GM23248 (cell line): ENCODE data around the gene OCSTAMP. TPM values are rescaled to one million over a fixed set of nuclear protein-coding genes. Genes with fewer than 3 reads are reported as not detected.

ENCODE experiments used
- DNase-seq: peaks from one replicate; pipeline ENCODE4 v3.0.0-alpha.2; 2015
- H2AFZ ChIP-seq: fragments of 200-600 bp; sonication (generic); 2 replicates; pipeline ENCODE4 v1.6.1; 2016; ENCODE audit warnings: antibody characterized with exemption
- H3F3A ChIP-seq: fragments of 200-600 bp; sonication (generic); 2 replicates; pipeline ENCODE4 v1.6.1; 2016; ENCODE audit warnings: mild to moderate bottlenecking, antibody characterized with exemption, mixed run types; ENCODE audit not compliant: insufficient read depth
- H3K27ac ChIP-seq: fragments of 200-600 bp; sonication (generic); 2 replicates; pipeline ENCODE4 v1.5.1; 2016; ENCODE audit warnings: mild to moderate bottlenecking
- H3K27me3 ChIP-seq: fragments of 200-600 bp; sonication (generic); replicated peaks from 2 replicates; pipeline ENCODE4 v1.6.1; 2016; ENCODE audit warnings: mild to moderate bottlenecking; ENCODE audit not compliant: insufficient read depth
- H3K36me3 ChIP-seq: fragments of 200-600 bp; sonication (generic); 2 replicates; pipeline ENCODE4 v1.6.1; 2016; ENCODE audit warnings: low read depth, mild to moderate bottlenecking
- H3K4me1 ChIP-seq: fragments of 200-600 bp; sonication (generic); 2 replicates; pipeline ENCODE4 v1.6.1; 2016; ENCODE audit warnings: mild to moderate bottlenecking; ENCODE audit not compliant: insufficient read depth
- H3K4me2 ChIP-seq: fragments of 200-600 bp; sonication (generic); one replicate; pipeline ENCODE4 v1.6.1; 2016; ENCODE audit warnings: mild to moderate bottlenecking; ENCODE audit not compliant: unreplicated experiment
- H3K4me3 ChIP-seq: fragments of 200-600 bp; sonication (generic); 2 replicates; pipeline ENCODE4 v1.5.1; 2016; ENCODE audit warnings: mild to moderate bottlenecking
- H3K79me2 ChIP-seq: fragments of 200-600 bp; sonication (generic); 2 replicates; pipeline ENCODE4 v1.6.1; 2016; ENCODE audit warnings: mild to moderate bottlenecking; ENCODE audit not compliant: insufficient read depth
- H3K9ac ChIP-seq: fragments of 200-600 bp; sonication (generic); 2 replicates; pipeline ENCODE4 v1.6.1; 2016; ENCODE audit warnings: mild to moderate bottlenecking
- H3K9me2 ChIP-seq: fragments of 200-600 bp; sonication (generic); 2 replicates; pipeline ENCODE4 v1.6.1; 2016; ENCODE audit warnings: mixed run types, mild to moderate bottlenecking, moderate library complexity; ENCODE audit not compliant: insufficient read depth
- H3K9me3 ChIP-seq: fragments of 200-600 bp; sonication (generic); one replicate; pipeline ENCODE4 v1.6.1; 2017; ENCODE audit warnings: low read depth
- H4K20me1 ChIP-seq: fragments of 200-600 bp; sonication (generic); 2 replicates; pipeline ENCODE4 v1.6.0; 2016; ENCODE audit not compliant: insufficient read depth
- EZH2 ChIP-seq: fragments of 200-600 bp; sonication (generic); IDR thresholded peaks from 2 replicates; pipeline ENCODE4 v1.6.1; 2018; ENCODE audit warnings: antibody characterized with exemption, mild to moderate bottlenecking; ENCODE audit not compliant: insufficient read depth, poor library complexity, severe bottlenecking
- EZH2phosphoT487 ChIP-seq: fragments of 200-600 bp; sonication (generic); IDR thresholded peaks from 2 replicates; pipeline ENCODE4 v1.6.1; 2018; ENCODE audit warnings: antibody characterized with exemption, moderate library complexity, mild to moderate bottlenecking, low read depth; ENCODE audit not compliant: insufficient read depth
- WGBS, 2 experiments: methylation state at CpG; one replicate each; pipeline ENCODE4 v1.1.6; 2015 to 2017; ENCODE audit warnings: low lambda C conversion rate in 2 of 2, low coverage in 1 of 2; ENCODE audit errors: missing lambda C conversion rate in 2 of 2; 5-methylcytosine and 5-hydroxymethylcytosine counted together
- in situ Hi-C: fragments of 300-500 bp; cut with MboI; formaldehyde crosslinking; loops from 2 replicates; pipeline ENCODE4 v1.15.0; 2020
- polyA plus RNA-seq: library from polyadenylated mRNA; unstranded; fragments of >200 nt; fragmentation: Nextera tagmentation; extraction: Ambion mirVana; gene quantifications from 2 replicates; pipeline ENCODE4 v1.2.1, GENCODE V29; 2016
- total RNA-seq: library from RNA; depleted of rRNA; stranded (reverse); fragments of >200 nt; shearing (Covaris generic); gene quantifications from 2 replicates; pipeline ENCODE4 v1.2.3, GENCODE V29; 2014

Gene OCSTAMP
- total and polyA plus RNA-seq, 2 experiments from 2014 or later = not detected

DNA sequence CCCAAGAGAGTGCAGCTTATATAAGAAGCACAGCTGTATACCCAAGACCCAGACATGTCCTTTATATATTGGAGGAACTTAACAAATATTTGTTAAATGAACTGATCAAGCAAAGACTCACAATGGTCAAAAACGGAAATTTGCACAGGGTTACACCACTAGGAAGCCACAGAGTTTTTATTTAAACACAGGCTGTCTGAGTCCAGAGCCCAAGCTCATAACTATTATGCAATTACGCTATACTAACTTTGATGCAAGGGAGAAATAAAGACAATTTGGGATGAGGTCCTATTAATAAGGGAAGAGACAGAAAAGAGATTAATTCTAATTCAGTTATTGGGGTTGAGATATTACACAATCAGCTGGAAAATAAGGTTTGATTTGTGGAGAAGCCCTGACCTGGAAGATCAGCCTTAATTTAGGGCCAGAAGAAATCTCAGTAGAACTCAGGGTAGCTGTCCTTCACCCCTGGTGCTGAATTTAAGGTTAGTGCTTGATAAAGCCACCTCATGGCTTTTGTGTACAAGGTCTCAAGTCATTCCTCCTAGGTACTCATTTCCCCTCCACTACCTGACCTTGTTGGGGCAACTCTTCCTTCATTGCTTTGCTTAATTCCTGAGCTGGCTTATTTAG is 26.6 kb downstream of the OCSTAMP start:
- Histone ChIP-seq H3F3A (no peaks in the 10 kb centered on the region), H3K36me3 (no peaks in the 10 kb centered on the region), H3K4me1 (no peaks in the 10 kb centered on the region), H2AFZ (no peak overlapping the region), H3K27ac (no peak overlapping the region), H3K4me3 (no peak overlapping the region), H3K79me2 (no peaks in the 10 kb centered on the region), H4K20me1 (no peaks in the 10 kb centered on the region), H3K27me3 (no peaks in the 10 kb centered on the region), H3K9me3 (no peaks in the 10 kb centered on the region), H3K9me2 (no peaks in the 10 kb centered on the region), H3K4me2 (no peak overlapping the region), H3K9ac (no peak overlapping the region)
- peak; percentile 30 for DNase-seq
- 47 to 49% methylated on average over 2 of the region's 2 CpGs for WGBS, 2 experiments
- in situ Hi-C loops = no loop called here
- TF ChIP-seq EZH2 = no peak
- TF ChIP-seq EZH2phosphoT487 = no peak

DNA sequence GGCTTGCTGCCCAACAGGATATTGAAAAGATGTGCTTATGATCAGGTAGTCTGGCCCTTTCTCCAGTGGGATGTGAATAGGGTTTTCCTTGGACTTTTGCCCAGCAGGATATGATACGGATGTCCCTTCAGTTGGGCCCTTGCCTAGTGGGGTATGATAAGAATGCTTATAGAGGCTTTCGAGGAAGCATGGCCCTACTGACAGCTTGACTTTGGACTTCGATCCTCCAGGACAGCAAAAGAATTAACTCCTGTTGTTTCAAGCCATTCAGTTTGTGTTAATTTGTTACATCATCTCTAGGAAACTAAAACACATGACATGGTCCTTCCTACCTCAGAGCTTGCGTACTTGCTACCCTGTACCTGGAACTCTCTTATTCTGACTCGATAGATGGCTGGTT is 27.3 kb downstream of the OCSTAMP start:
- no peaks in the 10 kb centered on the region for H3K9me2 ChIP-seq
- no peaks in the 10 kb centered on the region; the same call in 1 of the 2 replicates for H3K27me3 ChIP-seq
- no peaks in the 10 kb centered on the region for H4K20me1 ChIP-seq
- H3K9ac ChIP-seq = no peak overlapping the region
- no peak for TF ChIP-seq EZH2
- no peak for TF ChIP-seq EZH2phosphoT487
- H2AFZ ChIP-seq = no peak overlapping the region
- H3K79me2 ChIP-seq = no peaks in the 10 kb centered on the region
- no peaks in the 10 kb centered on the region for H3F3A ChIP-seq
- H3K27ac ChIP-seq = no peak overlapping the region
- no peak overlapping the region for H3K4me3 ChIP-seq
- no peak overlapping the region for H3K4me2 ChIP-seq
- in situ Hi-C loops = no loop called here
- H3K36me3 ChIP-seq = no peaks in the 10 kb centered on the region
- H3K9me3 ChIP-seq = no peaks in the 10 kb centered on the region
- 15 to 24% methylated on average over 5 of the region's 5 CpGs for WGBS, 2 experiments
- no peak for DNase-seq
- H3K4me1 ChIP-seq = no peaks in the 10 kb centered on the region

DNA sequence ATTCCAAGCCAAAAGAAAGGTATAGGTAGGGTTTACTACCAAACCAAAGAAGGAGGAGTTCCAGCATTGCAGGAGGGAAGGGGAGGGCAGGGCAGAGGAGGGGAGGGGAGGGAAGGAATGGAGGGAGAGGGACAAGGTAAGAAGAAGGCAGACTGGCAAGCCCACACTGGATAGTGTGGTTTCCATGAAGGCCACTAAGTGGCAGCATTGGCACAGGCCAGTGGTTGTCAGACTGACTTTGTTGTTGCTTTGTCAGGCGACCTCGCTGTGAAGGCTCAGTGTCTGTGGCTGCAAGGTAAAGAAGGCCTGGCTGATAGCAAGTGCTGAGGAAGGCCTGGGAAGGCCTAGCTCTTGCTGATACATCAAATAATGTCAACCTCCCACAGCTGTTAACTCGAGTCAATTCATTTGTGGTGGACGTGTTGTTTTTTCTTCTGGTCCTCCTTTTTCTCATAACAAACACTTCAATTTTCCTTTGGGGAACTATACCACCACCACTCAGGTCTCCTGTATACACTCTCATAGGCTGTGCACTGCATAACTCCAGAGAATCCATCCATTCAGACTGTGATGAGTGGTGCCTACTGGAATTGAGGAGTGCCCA is 29.4 kb downstream of the OCSTAMP start:
- Histone ChIP-seq H3F3A (no peaks in the 10 kb centered on the region), H3K4me2 (no peak overlapping the region), H3K27me3 (no peaks in the 10 kb centered on the region; the same call in 1 of the 2 replicates), H3K27ac (no peak overlapping the region), H3K9ac (no peak overlapping the region), H2AFZ (no peak overlapping the region), H3K9me2 (no peaks in the 10 kb centered on the region), H4K20me1 (no peaks in the 10 kb centered on the region), H3K4me3 (no peak overlapping the region), H3K9me3 (no peaks in the 10 kb centered on the region), H3K4me1 (no peaks in the 10 kb centered on the region), H3K79me2 (no peaks in the 10 kb centered on the region), H3K36me3 (no peaks in the 10 kb centered on the region)
- TF ChIP-seq EZH2 = no peak
- no peak for TF ChIP-seq EZH2phosphoT487
- peak; percentile 75 for DNase-seq
- in situ Hi-C loops = no loop called here
- WGBS, 2 experiments = 7 to 15% methylated on average over 4 of the region's 4 CpGs

DNA sequence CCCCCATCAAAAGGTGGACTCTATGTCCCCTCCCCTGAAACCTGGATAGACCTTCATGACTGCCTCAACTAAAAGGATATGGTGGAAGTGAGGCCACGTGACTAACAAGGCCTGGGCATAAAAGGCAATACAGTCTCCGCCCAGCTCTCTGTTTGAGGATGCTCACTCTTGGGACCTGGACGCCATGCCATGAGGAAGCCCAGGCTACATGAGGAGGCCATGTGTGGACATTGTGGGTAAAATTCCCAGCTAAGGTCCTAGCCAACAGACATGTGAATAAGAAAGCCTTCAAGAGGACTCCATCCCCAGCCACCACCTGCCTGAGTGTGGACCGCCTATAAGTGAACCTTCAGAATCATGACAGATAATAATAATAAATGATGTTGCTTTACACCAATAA is 29.9 kb downstream of the OCSTAMP start:
- Histone ChIP-seq H3K9ac (no peak overlapping the region), H2AFZ (no peak overlapping the region), H3K4me3 (no peak overlapping the region), H3F3A (no peaks in the 10 kb centered on the region), H3K79me2 (no peaks in the 10 kb centered on the region), H3K4me1 (no peaks in the 10 kb centered on the region), H3K9me3 (no peaks in the 10 kb centered on the region), H3K9me2 (no peaks in the 10 kb centered on the region), H3K4me2 (no peak overlapping the region), H3K27me3 (no peaks in the 10 kb centered on the region; the same call in 1 of the 2 replicates), H3K27ac (no peak overlapping the region), H4K20me1 (no peaks in the 10 kb centered on the region), H3K36me3 (no peaks in the 10 kb centered on the region)
- WGBS, 2 experiments = 36 to 39% methylated on average over 4 of the region's 4 CpGs
- TF ChIP-seq EZH2phosphoT487 (no peak), EZH2 (no peak)
- no peak for DNase-seq
- in situ Hi-C loops = no loop called here
